GM12878 (cell line): ENCODE data around the gene DAB2IP. TPM values are rescaled to one million over a fixed set of nuclear protein-coding genes. Genes with fewer than 3 reads are reported as not detected.

Experiments
- ATAC-seq: fragments of 200-7000 bp; cut with Tn5 transposase; 3 replicates; pipeline ENCODE4 v1.9.1; 2020; ENCODE audit warnings: mild to moderate bottlenecking, moderate library complexity
- Bru-seq: library from RNA; stranded (reverse); fragments of 400-500 nt; gene quantifications from one replicate; lab custom pipeline; 2021; lab: Mats Ljungman, UMichigan
- BruChase-seq, 2 experiments: library from RNA; stranded (reverse); fragments of 400-500 nt; gene quantifications; one replicate each; lab custom pipeline; 2021; lab: Mats Ljungman, UMichigan
- BruUV-seq: library from RNA; stranded (reverse); fragments of 400-500 nt; replicated peaks from 2 replicates; lab custom pipeline; 2021; lab: Mats Ljungman, UMichigan
- CTCF ChIA-PET: fragments of 300-600 bp; sonication (Branson Sonifier 250); formaldehyde crosslinking; extraction: SDS; loops from one replicate; lab custom pipeline; 2021; ENCODE audit warnings: inconsistent platforms; lab: Yijun Ruan, JAX
- POLR2A ChIA-PET: fragments of 350-600 bp; formaldehyde crosslinking; extraction: SDS; loops from one replicate; lab custom pipeline; 2021; ENCODE audit warnings: inconsistent platforms; lab: Charles Lee
- RAD21 ChIA-PET: fragments of 300-600 bp; sonication (Branson Sonifier 250); formaldehyde crosslinking; loops from one replicate; lab custom pipeline; 2023; ENCODE audit warnings: antibody characterized with exemption; ENCODE audit not compliant: unreplicated experiment; lab: Charles Lee
- SMC1A ChIA-PET: fragments of 300-600 bp; sonication (Branson Sonifier 250); formaldehyde crosslinking; loops from one replicate; lab custom pipeline; 2023; ENCODE audit not compliant: unreplicated experiment, uncharacterized antibody; lab: Charles Lee
- DNase-seq: peaks from one replicate; pipeline ENCODE4 v3.0.0-alpha.2; 2011; ENCODE audit warnings: low read depth, low spot score
- FAIRE-seq: peaks from 3 replicates; lab custom pipeline; 2011; peaks lifted over from hg19 to GRCh38; lab: Jason Lieb, UNC
- H2AFZ ChIP-seq: 2 replicates; pipeline ENCODE4 v1.6.0; 2011; ENCODE audit warnings: low read depth, low read length, control low read depth; ENCODE audit not compliant: control insufficient read depth
- H3K27ac ChIP-seq: 2 replicates; pipeline ENCODE4 v1.5.1; 2011; ENCODE audit warnings: control low read depth; ENCODE audit not compliant: control insufficient read depth, insufficient read depth
- H3K27me3 ChIP-seq, 2 experiments: replicated peaks in 1 of 2; 2 replicates each; pipeline versions ENCODE4 v1.6.0 to v1.6.1; 2011; ENCODE audit warnings: low read length in 1 of 2; ENCODE audit not compliant: control insufficient read depth in 2 of 2, insufficient read depth in 2 of 2
- H3K36me3 ChIP-seq, 2 experiments: 2 replicates each; pipeline ENCODE4 v1.5.1; 2011; ENCODE audit warnings: low read length in 1 of 2; ENCODE audit not compliant: control insufficient read depth in 2 of 2, insufficient read depth in 2 of 2
- H3K4me1 ChIP-seq: 2 replicates; pipeline ENCODE4 v1.6.1; 2011; ENCODE audit warnings: mild to moderate bottlenecking, low read length, moderate library complexity, mixed read lengths; ENCODE audit not compliant: control insufficient read depth, insufficient read depth
- H3K4me2 ChIP-seq: 2 replicates; pipeline ENCODE4 v1.6.0; 2011; ENCODE audit warnings: control low read depth; ENCODE audit not compliant: control insufficient read depth, insufficient read depth
- H3K4me3 ChIP-seq: fragments of 200-600 bp; sonication (generic); 2 replicates; pipeline ENCODE4 v1.5.1; 2016
- H3K79me2 ChIP-seq: 2 replicates; pipeline ENCODE4 v1.6.0; 2011; ENCODE audit warnings: low read length; ENCODE audit not compliant: control insufficient read depth, insufficient read depth
- H3K9ac ChIP-seq: 2 replicates; pipeline ENCODE4 v1.8.0; 2011; ENCODE audit warnings: low read length, control low read depth, mixed read lengths; ENCODE audit not compliant: control insufficient read depth, insufficient read depth
- H3K9me3 ChIP-seq: replicated peaks from 3 replicates; pipeline ENCODE4 v1.5.1; 2011; ENCODE audit warnings: mild to moderate bottlenecking, low read length; ENCODE audit not compliant: control insufficient read depth, insufficient read depth
- H4K20me1 ChIP-seq: 2 replicates; pipeline ENCODE4 v1.6.0; 2011; ENCODE audit not compliant: control insufficient read depth, insufficient read depth
- ATF7 ChIP-seq: fragments of 450-650 bp; IDR thresholded peaks from 2 replicates; pipeline ENCODE4 v1.6.1; 2016; ENCODE audit warnings: low read depth, mild to moderate bottlenecking
- IKZF1 ChIP-seq: fragments of 450-650 bp; conservative IDR thresholded peaks from 2 replicates; pipeline ENCODE4 v1.6.1; 2017; ENCODE audit warnings: antibody characterized with exemption, mild to moderate bottlenecking
- SMARCA5 ChIP-seq: fragments of 450-650 bp; IDR thresholded peaks from 2 replicates; pipeline ENCODE4 v1.6.1; 2017; ENCODE audit warnings: mild to moderate bottlenecking
- SRF ChIP-seq, 2 experiments: IDR thresholded peaks; 2 replicates each; pipeline ENCODE4 v1.6.1; 2011; ENCODE audit warnings: low read depth in 2 of 2, low read length in 2 of 2, mild to moderate bottlenecking in 1 of 2, moderate library complexity in 1 of 2
- SUZ12 ChIP-seq: fragments of 200-600 bp; sonication (generic); IDR thresholded peaks from one replicate; pipeline ENCODE4 v1.6.1; 2018; ENCODE audit warnings: antibody characterized with exemption, mild to moderate bottlenecking; ENCODE audit not compliant: unreplicated experiment
- WGBS: methylation state at CpG from one replicate; pipeline ENCODE4 v1.1.6; 2016; ENCODE audit warnings: low lambda C conversion rate; ENCODE audit not compliant: insufficient replicate concordance, insufficient coverage; ENCODE audit errors: missing lambda C conversion rate; 5-methylcytosine and 5-hydroxymethylcytosine counted together
- in situ Hi-C: fragments of 300-500 bp; cut with MboI; formaldehyde crosslinking; loops from 9 replicates; pipeline ENCODE4 v1.14.3; 2018; ENCODE audit warnings: mixed read lengths
- intact Hi-C: fragments of 100-400 bp; cut with micrococcal nuclease; formaldehyde crosslinking; loops from one replicate; pipeline ENCODE4 v1.14.2; 2022; ENCODE audit not compliant: unreplicated experiment
- long read RNA-seq, 2 experiments: library from polyadenylated mRNA; unstranded; transcript quantifications; one replicate each; pipeline ENCODE4 v2.0.0, GENCODE V29; 2019 to 2020
- polyA minus RNA-seq, 3 experiments: library from RNA; depleted of rRNA, polyadenylated mRNA; stranded (reverse); fragments of >200 nt; gene quantifications; 2 replicates each; pipeline ENCODE4 v1.2.3, GENCODE V29; 2011
- polyA plus RNA-seq, 11 experiments: library from polyadenylated mRNA; depleted of rRNA in 4 of 11; unstranded in 6 of 11; stranded (reverse) in 5 of 11; fragments of >200 nt; fragmentation: Nextera tagmentation in 4 of 11; fragmentation: Illumina TruSeq in 1 of 11; extraction: Ambion mirVana in 4 of 11; extraction: Trizol in 1 of 11; gene quantifications; 1 replicate in 1 of 11; 2 replicates in 10 of 11; pipeline versions ENCODE4 v1.2.1 to v1.2.3, GENCODE V29; 2011 to 2016; ENCODE audit warnings: inconsistent platforms in 2 of 11, missing spikeins in 2 of 11, low read depth in 1 of 11
- total RNA-seq, 4 experiments: library from RNA; depleted of rRNA in 3 of 4; stranded (reverse); fragments of >200 nt in 3 of 4; fragmentation: Illumina TruSeq in 1 of 4; extraction: Trizol in 1 of 4; gene quantifications; 2 replicates each; pipeline versions ENCODE4 v1.2.1 to v1.2.3, GENCODE V29; 2013 to 2021

Gene DAB2IP
- not detected in 2 replicates for total RNA-seq (2013; cell fraction: nucleolus; rRNA removed)
- total RNA-seq (2014; rRNA removed) (0.11 TPM in 1 of 2 replicates, not detected in the other), total RNA-seq (2014; rRNA removed; fragmentation: Illumina TruSeq; extraction: Trizol) (not detected in 2 replicates), total RNA-seq (2021) (0.19 and 0.38 TPM in 2 replicates), polyA plus RNA-seq (2011; rRNA removed) (0.16 and 0.26 TPM in 2 replicates), polyA plus RNA-seq (2014; fragmentation: Illumina TruSeq; extraction: Trizol) (0.03 TPM in 1 of 2 replicates, not detected in the other), polyA plus RNA-seq (2014; fragmentation: Nextera tagmentation; extraction: Ambion mirVana) (not detected), polyA plus RNA-seq (2014; rRNA removed) (0.01 and 0.03 TPM in 2 replicates), polyA plus RNA-seq (2016; fragmentation: Nextera tagmentation; extraction: Ambion mirVana) (not detected), polyA minus RNA-seq (2011; rRNA and poly(A)+ RNA removed) (0.10 TPM in 1 of 2 replicates, not detected in the other), Bru-seq, nascent RNA (percentile 10 among the genes with signal in this experiment), BruChase-seq, experiment 1, labeled RNA remaining after a 6-hour chase (percentile 13 among the genes with signal in this experiment), BruChase-seq, experiment 2, labeled RNA remaining after a 2-hour chase (percentile 13 among the genes with signal in this experiment)
- polyA plus RNA-seq (2011; ENCODE audit: low read depth): not detected
- polyA plus RNA-seq (2011; cell fraction: cytosol; rRNA removed): 0.06 and 0.15 TPM in 2 replicates
- polyA plus RNA-seq (2011; cell fraction: nucleus; rRNA removed): 0.04 and 0.16 TPM in 2 replicates
- 0.11 and 0.28 TPM in 2 replicates for polyA plus RNA-seq (2012)
- 3.5 TPM in 1 of 2 replicates, not detected in the other for polyA minus RNA-seq (2011; cell fraction: cytosol; rRNA and poly(A)+ RNA removed)
- polyA minus RNA-seq (2011; cell fraction: nucleus; rRNA and poly(A)+ RNA removed): 0.48 TPM in 1 of 2 replicates, not detected in the other
- long read RNA-seq, experiment 1: 0 reads
- long read RNA-seq, experiment 2: 0 reads

GRCh38 chr9:121651295-121652020 lies at the start of gene DAB2IP:
Gene DAB2IP (plus strand): TSS chr9:121651634. CDS start chr9:121651776, 142 bp downstream.
- peaks cover 21 to 26% of the 10 kb centered on the region in 2 experiments for H3K27me3 ChIP-seq
- H3K79me2 ChIP-seq: no peaks in the 10 kb centered on the region
- in situ Hi-C loops: no loop called here
- BruUV-seq: no TSS peak
- ChIA-PET POLR2A (no interaction called here), RAD21 (no interaction called here), CTCF (no interaction called here), SMC1A (no interaction called here)
- FAIRE-seq (no peak), ATAC-seq (peak; percentile 23; the same call in 2 of the 3 replicates), DNase-seq (no peak)
- intact Hi-C loops: no loop called here
- no peak within 1 kb of the TSS for H3K9ac ChIP-seq
- H4K20me1 ChIP-seq: no peaks in the 10 kb centered on the region
- H3K4me2 ChIP-seq: no peak within 1 kb of the TSS
- H3K4me1 ChIP-seq: no peaks in the 10 kb centered on the region
- no peaks in the 10 kb centered on the region for H3K36me3 ChIP-seq
- no peaks in the 10 kb centered on the region for H3K9me3 ChIP-seq
- H3K4me3 ChIP-seq: no peak within 1 kb of the TSS
- TF ChIP-seq SUZ12 (peak; percentile 77), SMARCA5 (no peak), ATF7 (no peak), SRF (IDR thresholded peaks at IDR 0.05; ENCODE audit: low read depth in 2 of 2, low read length in 2 of 2) (0 out of 4 replicates have a peak, but pooled peaks of 1 of the 2 experiments have one; percentile 5), IKZF1 (no peak)
- no peak within 1 kb of the TSS for H3K27ac ChIP-seq
- no peak within 1 kb of the TSS for H2AFZ ChIP-seq
- 8% methylated on average over 68 of the region's 79 CpGs for WGBS
